T follicular helper cell (primary cell): ENCODE results near the gene BCAR1.
"Not testable (repeated sequence)": the region's sequence is repeated elsewhere in the genome, so short reads cannot be mapped to it uniquely, and the experiment has no call there.

ENCODE experiments used
- DNase-seq: peaks from one replicate; pipeline ENCODE4 v3.0.0-alpha.2; 2020; ENCODE audit warnings: low read depth

The BCAR1 gene

DNA sequence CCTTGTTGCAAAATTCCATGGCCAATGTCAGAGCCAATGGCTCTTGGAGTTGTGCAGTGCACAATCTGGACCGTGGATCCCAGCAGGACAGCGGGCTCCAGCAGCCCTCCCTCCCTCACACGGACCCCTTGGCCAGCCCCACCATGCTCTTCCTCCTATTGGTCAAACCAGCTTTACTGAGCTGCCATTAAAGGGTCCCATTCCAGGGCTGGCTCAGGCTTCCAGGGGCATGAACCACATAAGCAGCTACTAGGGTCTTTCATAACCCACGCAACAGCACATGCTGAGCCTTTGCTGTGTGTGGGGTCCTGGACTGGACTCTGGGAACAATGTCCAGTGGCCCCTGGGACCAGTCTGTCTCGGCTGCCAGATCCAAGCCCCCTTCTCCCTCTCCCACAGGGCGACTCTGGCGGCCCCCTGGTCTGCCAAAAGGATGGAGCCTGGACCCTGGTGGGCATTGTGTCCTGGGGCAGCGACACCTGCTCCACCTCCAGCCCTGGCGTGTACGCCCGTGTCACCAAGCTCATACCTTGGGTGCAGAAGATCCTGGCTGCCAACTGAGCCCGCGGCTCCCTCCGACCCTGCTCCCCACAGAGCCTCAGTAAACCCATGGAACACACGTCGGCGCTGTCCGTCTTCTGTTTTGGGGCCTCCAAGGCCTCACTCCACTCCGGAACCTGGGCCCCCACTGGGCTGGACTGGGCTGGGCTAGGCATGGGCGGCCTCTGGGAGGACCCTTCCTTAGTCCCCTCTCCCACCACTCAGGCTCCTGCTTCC, 26.9 kb downstream of the BCAR1 start:
- no peak for DNase-seq

DNA sequence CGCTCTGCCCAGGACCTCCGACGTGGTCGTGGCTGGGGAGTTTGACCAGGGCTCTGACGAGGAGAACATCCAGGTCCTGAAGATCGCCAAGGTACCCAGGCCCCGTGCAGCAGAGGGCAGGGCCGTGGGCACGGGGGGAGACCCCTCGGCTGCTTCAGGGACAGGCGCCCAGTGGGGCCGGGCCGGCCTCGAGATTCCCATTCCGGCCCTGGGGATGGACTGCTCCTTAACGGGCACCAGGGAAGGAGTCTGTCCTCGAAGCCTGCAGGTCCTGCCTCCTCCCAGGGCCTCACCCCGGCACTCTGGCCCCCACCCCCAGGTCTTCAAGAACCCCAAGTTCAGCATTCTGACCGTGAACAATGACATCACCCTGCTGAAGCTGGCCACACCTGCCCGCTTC, 28.3 kb downstream of the BCAR1 start:
- DNase-seq = not testable (repeated sequence)

DNA sequence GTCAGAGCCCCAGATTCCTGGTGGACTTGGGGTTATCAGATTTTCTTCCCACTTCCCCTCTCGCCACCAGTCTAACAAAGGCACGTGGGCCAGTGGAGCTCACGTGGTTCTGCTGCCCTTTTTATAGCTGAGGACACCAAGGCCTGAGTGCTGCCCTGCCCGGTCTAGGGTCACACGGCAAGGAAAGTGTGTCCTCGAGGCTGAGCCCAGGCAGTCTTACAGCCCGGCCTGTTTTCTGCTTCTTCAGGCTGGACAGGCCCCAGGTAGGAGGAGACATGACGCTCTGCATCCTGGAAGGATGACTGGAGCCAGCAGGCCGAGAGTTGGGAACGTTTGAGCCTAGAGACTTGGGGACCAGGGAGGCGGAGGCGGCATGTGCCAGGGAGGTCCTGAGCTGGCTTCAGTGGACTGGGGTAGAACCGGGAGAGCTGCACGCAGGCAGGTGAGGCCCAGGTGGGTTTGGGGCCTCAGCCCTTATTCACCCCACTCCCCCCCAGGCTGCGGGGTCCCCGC, 29.1 kb downstream of the BCAR1 start:
- no peak for DNase-seq

DNA sequence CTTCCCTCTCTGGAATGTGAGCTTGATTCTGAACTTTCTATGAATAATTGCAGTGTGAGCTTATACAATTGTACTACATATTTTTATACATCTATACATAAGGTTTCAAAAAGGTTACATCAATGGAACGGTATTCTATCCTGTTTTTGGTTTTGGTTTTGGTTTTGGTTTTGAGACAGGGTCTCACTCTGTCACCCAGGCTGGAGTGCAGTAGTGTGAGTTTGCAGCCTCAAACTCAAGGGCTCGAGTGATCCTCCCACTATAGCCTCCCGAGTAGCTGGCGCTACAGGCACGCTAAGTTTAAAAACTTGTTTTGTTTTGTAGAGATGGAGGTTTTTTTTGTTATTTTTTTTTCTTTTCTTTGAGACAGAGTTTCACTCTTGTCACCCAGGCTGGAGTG, 31.6 kb downstream of the BCAR1 start:
- DNase-seq = no peak

DNA sequence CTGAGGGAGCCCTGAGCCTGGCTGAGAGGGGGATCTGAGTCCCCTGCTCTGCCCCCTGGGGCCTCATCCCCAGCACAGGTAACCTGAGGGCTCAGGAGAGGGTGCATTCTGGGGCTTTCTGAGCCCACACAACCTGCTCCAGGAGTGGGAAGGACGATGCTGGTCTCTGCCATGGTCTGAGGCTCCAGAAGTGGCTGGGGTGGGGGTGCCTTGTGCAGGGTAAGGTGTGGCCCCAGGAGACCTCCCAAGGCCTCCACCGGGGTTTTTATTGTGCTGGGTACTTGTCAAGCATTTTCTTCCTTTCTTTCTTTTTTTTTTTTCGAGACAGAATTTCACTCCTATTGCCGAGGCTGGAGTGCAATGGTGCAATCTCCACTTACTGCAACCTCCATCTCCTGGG, 32.3 kb downstream of the BCAR1 start:
- DNase-seq = no peak

DNA sequence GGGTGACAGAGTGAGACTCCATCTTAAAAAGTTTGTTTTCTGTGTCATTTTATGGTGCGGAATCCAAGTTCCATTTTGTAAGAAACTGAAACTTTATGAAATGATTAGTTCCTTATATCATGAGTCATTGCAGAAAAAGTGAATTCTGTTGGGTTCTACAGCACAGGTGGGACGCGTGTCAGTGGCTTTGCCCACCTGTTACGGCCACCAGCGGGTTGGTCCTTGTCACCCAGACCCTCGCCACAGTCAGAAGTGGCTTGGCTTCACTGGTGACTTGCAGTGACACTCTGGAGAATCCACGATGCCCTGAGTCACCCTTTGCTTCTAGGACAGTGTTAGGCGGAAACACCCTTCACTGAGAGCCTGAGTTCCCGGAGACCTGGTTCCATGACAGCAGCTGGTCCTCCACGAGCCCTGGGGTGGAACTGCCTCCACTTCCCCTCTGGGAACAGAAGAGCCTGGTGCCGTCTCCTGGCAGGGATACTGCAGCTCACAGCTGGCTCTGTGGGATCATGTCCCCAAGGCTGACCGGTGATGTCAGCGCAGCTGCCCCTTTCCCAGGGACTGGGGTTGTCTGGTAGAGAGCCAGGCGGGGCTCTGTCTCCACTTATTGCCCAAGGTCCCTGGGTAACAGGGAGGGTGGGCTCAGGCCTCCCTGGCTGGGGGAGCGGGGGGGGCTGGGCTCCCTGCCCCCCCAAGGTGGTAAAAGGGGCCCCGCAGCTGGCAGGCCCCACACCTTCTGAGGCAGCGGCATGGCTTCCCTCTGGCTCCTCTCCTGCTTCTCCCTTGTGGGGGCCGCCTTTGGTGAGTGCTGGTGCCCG, 33.0 kb downstream of the BCAR1 start, which contains the start of gene CTRB1:
TSS of gene CTRB1 (plus strand) at position 733 of the 821 bp plus-strand sequence. CDS start at position 753, 20 bp downstream.
- DNase-seq = no peak

DNA sequence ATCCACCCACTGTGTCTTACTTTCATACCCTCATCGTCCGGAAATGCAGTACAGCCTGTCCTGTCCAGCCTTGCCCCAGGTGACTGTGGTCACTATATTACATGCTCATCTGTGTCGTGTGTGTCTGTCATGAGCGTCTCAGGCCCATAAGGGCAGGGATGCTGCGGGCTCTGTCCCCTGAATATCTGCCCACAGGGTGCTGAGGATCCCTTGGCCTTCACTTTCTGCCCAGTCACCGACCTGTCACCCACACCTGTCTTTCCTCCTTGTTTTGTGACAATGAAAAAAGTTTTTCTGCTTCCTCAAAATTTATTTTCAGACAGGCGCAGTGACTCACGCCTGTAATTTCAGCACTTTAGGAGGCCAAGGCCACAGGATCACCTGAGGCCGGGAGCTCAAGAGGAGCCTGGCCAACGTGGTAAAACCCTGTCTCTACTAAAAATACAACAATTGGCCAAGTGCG, 34.0 kb downstream of the BCAR1 start:
- DNase-seq = no peak

DNA sequence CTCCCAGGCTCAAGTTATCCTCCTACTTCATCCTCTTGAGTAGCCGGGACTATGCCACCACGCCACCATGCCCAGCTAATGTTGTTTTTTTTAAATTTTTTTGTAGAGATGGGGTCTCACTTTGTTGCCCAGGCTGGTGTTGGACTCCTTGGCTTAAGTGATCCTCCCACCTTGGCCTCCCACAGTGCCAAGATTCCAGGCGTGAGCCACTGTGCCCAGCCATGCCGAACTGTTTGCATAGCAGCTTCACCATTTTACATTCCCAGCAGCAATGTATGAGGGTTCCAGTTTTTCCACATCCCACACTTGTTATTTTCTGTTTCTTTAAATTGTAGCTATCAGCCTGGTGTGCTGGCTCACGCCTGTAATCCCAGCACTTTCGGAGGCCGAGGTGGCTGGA, 34.8 kb downstream of the BCAR1 start:
- no peak for DNase-seq

DNA sequence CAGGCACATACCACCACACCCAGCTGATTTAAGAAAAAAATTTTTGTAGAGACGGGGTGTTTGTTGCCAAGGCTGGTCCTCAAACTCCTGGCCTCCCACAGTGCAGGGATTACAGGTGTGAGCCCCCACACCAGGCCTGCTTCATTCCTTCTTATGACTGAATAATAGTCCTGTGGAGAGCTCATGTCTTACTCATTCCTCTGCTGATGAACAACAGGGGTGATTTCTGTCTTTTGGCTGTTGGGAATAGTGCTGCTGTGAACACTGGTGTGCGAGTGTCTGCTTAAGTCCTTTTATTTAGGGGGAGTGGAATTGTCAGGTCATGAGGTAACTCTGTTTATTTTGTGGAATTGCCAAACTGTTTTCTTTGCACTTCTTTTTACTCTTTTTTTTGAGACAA, 35.3 kb downstream of the BCAR1 start:
- DNase-seq = no peak

DNA sequence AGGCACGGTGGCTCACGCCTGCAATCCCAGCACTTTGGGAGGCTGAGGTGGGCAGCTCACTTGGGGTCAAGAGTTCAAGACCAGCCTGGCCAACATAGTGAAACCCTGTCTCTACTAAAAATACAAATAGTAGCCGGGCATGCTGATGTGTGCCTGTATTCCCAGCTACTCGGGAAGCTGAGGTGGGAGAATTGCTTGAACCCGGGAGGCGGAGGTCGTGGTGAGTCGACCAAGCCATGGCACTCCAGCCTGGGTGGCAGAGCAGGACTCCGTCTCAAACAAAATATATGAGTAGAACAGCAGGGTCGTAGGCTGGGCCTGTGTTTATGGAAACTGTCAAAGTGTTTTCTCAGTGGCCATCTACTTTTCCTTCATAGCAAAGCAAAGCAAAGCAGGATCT, 40.1 kb downstream of the BCAR1 start:
- not testable (repeated sequence) for DNase-seq

DNA sequence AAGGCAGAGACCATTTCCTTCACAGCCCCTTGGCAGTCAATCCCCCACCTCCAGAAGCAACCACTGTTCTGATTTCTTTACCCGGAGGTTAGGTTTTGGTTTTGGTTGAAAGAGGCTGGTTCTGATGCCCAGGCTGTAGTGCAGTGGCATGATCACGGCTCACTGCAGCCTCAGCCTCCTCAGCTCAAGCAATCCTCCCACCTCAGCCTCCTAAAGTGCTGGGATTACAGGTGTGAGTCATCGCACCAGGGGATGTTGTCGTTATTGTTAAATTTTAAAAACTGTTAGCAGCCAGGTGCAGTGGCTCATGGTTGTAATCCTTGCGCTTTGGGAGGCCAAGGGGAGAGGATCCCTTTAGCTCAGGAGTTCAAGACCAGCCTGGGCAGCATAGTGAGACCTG, 41.5 kb downstream of the BCAR1 start:
- no peak for DNase-seq

DNA sequence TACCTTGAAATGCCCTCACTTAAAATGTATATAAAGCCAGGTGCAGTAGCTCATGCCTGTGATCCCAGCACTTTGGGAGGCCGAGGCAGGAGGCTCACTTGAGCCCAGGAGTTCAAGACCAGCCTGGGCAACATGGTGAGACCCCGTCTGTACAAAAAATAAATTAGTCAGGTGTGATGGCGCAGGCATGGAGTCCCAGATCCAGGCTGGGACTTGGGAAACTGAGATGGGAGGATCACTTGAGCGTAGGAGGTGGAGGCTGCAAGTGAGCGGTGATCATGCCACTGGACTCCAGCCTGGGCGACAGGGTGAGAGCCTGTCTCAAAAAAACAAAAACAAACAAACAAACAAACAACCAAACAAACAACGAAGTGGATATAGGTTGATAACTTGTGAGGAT, 41.9 kb downstream of the BCAR1 start:
- not testable (repeated sequence) for DNase-seq

DNA sequence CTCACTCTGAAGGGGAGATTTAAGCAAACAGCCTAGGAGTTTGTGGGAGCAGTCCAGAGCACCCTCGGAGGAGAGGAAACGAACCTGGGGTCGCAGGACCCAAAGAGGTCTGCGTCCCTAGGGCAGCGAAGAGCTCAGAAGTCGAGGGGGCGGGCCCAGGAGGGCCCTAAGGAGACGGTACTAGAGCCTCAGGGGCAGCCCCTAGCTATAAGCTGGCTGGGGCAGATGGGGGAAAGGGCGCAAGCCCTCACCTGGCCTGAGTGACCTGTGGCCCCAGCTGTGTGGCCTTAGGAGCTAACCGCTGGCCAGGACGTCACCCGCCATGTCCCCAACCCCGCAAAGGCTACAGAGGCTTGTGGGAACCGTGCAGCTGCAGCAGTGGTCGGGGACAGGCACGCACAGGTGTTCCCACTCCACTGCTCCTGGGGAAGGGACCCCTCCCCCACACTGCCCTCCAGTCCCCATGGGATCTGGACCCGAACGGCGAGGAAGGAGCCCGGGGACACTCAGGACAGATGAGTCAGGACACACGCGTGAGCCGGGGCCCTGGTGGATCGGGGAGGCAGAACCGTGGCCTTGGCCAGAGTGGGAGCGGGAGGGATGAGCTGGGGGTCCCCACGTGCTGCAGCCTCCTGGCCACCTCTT, 42.4 kb downstream of the BCAR1 start:
- DNase-seq = no peak

DNA sequence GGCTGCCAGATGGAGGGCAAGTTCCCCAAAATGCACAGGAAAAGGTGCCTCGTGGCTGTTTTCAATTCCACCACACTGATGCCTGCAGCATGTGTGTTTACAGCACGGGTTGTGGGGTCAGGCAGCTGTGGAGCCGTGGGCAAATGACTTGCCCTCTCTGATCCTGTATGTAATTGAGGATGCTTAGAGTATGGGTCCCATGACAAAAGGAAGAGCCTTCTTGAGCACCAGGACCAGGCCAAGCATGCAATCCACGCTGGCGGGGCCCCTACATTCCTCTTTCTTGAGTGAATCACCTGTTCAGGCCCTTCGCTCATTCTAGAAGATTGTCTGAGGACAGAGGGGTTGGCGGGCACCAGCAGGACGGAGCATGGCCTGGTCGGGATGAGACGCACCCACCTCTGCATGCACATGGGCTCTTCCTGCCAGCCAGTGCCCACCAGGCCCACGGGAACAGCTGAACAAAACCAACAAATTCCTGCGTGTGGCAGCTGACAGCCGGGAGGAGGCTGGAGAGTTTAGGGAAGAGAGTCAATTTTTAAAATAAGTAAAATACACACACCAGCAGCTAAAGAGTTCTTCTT, 43.1 kb downstream of the BCAR1 start:
- DNase-seq = no peak

DNA sequence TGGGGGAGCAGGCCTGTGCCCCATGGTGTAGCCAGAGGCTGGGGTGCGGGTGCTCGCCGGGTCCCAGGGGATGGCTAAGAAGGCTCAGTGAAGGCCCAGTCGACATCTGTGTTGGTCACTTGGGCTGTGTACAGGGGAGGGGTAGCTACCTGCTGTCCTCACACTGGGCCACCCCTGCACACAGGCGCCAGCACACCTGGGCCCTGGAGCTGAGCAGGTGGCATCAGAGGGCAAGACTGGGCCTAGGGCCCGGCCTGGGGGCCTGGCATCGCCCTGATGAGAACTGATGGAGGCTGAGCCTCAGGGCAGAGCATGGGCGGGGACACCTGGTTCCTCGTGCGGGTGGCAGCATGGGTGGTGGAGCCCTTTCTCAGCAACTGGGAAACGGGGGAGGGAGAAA, 43.6 kb downstream of the BCAR1 start:
- DNase-seq = no peak

DNA sequence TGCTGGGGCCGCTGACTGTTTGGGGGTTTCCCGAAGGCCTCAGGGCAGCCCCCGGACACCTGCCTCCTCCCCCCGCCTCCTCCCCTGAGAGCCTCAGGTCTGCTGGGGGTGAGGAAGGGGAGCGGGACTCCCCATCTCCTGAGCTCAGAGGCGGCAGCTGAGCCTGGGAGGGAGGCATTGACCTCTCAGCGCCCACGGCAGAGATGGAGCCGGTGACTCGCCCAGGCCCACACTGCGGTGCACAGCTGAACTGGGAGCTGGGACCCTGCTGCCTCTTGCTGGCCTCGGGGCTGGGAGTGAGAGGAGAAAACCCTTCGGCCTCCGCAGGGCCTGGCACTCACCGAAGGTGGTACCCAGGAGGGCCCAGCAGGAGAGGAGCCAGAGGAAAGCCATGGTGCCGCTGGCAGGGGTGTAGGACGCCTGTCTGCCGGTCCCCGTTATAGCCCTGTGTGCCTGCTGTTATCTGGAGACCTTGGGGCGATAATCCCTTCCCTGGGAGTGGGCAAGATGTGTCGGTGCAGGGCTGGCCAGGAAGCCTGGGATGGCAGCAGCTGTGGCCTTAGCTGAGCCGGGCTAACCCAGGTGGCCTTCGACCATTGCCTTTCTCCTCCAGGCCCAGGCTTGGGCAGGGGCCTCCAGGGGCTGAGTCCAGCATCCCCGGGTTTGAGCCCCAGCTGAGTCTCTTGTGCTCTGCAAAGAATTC, 44.5 kb downstream of the BCAR1 start, which contains the start of gene CTRB2:
TSS of gene CTRB2 (minus strand) at position 413 of the 703 bp plus-strand sequence. CDS start at position 393, 20 bp downstream.
- DNase-seq = no peak

DNA sequence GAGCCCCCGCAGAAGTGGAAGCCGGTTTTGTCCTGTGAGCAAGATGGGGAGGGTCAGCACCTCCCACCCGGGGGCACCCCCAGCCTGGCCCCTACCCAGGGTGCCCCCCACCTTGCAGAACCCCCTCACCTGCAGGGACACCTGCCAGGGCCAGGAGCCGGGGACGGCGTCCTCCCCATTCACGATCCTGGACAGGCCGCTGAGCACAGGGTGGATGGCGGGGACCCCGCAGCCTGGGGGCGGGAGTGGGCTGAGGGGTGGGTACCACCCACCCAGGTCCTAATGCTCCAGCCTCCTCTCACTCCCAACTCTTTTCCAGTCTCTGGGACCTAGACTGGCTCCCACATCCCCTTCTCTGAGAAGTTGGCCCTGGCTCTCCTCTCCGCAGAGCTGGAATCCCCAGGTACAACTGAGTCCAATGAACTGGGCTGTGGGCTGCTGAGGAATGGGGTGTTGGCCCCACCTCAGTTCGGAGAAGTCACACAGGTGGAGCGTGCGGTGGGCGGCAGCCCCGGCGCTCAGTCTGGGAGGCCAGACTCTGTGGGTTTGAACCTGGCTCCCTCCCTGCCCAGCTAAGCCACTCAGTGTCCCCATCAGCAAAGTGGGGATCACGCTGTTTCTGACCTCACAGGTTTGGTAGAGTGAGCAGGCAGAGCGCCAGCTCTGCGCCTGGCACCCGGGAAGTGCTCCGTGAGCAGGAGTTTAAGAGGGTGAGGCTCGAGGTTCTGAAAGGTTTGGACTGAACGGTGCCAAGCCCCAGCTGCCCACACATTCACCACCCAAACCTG, 45.3 kb downstream of the BCAR1 start:
- not testable (repeated sequence) for DNase-seq

DNA sequence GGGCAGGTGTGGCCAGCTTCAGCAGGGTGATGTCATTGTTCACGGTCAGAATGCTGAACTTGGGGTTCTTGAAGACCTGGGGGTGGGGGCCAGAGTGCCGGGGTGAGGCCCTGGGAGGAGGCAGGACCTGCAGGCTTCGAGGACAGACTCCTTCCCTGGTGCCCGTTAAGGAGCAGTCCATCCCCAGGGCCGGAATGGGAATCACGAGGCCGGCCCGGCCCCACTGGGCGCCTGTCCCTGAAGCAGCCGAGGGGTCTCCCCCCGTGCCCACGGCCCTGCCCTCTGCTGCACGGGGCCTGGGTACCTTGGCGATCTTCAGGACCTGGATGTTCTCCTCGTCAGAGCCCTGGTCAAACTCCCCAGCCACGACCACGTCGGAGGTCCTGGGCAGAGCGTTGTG, 46.0 kb downstream of the BCAR1 start:
- not testable (repeated sequence) for DNase-seq

DNA sequence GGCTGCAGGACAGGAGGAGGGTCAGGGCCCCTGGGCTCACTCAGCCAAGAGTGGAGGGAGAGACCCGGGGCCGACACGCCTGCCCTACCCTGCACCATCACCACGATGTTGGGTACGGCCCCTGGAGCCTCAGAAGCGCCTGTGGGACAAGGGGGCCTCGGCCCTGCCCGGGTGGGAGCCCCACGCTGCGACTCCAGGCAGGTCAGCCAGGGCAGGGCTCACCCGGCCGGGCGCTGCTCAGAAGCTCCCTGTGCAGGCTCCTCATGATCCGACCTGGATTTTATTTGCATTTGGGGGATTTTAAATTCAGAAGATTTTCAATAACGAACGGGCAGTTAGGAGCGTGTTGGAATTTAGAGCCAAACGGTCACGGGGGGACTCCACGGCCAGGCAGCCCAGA, 46.5 kb downstream of the BCAR1 start:
- DNase-seq = not testable (repeated sequence)

DNA sequence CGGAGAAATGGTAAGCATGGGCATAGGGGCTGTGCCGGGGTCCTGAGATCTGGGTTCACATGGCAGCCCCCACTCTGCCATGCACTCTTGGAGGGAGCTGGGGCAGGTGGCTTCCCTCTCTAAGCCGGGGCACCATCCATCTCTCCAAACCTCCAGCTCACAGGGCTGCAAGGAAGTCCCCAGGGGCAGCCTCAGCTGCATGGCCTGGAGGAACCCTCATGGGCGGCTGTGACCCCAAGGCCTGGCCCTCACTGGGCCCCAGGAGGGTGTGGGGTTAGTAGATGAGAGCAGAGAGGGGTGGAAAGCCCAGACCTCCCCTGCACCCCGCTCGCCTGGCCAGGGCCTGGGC, 47.0 kb downstream of the BCAR1 start:
- no peak for DNase-seq
